Transverse colon (tissue), 3 donors: ENCODE measurements around the gene GREB1L.

Source experiments
- CTCF ChIP-seq, 5 experiments: fragments of 200-600 bp in 3 of 5; fragments of 450-650 bp in 2 of 5; sonication (generic) in 3 of 5; IDR thresholded peaks; 1 replicate in 2 of 5; 2 replicates in 3 of 5; pipeline ENCODE4 v1.5.1; 2016 to 2017; ENCODE audit warnings: antibody characterized with exemption in 5 of 5, inconsistent platforms in 3 of 5, mild to moderate bottlenecking in 2 of 5, moderate library complexity in 1 of 5
- POLR2A ChIP-seq: fragments of 450-650 bp; IDR thresholded peaks from one replicate; pipeline ENCODE4 v1.6.1; 2016; ENCODE audit warnings: antibody characterized with exemption, mild to moderate bottlenecking, moderate library complexity

DNA sequence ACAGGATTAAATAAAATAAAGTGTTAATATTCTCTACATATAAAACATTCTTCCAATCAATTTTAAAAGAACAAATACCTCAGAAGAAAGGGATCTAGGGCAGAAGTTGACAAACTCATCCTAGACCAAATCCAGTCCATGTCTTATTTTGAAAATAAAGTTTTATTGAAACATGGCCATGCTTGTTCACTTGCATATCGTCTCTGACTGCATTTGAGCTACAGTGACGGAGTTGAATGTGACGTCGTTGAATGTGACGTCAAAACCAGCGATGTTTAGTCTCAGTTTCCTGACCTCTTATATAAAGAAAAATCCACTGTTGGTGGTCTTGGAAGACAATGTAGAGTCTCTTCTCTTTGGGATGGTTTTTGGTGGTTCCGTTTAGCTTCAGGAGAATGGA is 33.6 kb downstream of the GREB1L start:
- TF ChIP-seq CTCF (IDR thresholded peaks at IDR 0.05) (no peak), POLR2A (no peak)
